Colonic mucosa (tissue), 4 donors: Measurements from ENCODE around the gene ZNF883. TPM values are rescaled to one million over a fixed set of nuclear protein-coding genes. Genes with fewer than 3 reads are reported as not detected.

Experiments used
- DNase-seq: peaks from one replicate; pipeline ENCODE4 v3.0.0-alpha.2; 2020
- H3K27ac ChIP-seq: fragments of 200-600 bp; one replicate; pipeline ENCODE4 v1.8.0; 2021
- H3K27me3 ChIP-seq: fragments of 200-600 bp; one replicate; pipeline ENCODE4 v1.8.0; 2021
- H3K36me3 ChIP-seq: fragments of 200-600 bp; one replicate; pipeline ENCODE4 v1.8.0; 2021
- H3K4me1 ChIP-seq: fragments of 200-600 bp; one replicate; pipeline ENCODE4 v1.8.0; 2021; ENCODE audit warnings: mild to moderate bottlenecking
- H3K4me3 ChIP-seq: fragments of 200-600 bp; one replicate; pipeline ENCODE4 v1.8.0; 2021
- H3K9ac ChIP-seq, 2 donors: one replicate each; pipeline ENCODE4 v1.7.0; 2013; ENCODE audit warnings: control low read depth in 2 of 2, low read depth in 2 of 2, low read length in 2 of 2
- H3K9me3 ChIP-seq: fragments of 200-600 bp; one replicate; pipeline ENCODE4 v1.8.0; 2021
- CTCF ChIP-seq: fragments of 200-600 bp; IDR thresholded peaks from one replicate; pipeline ENCODE4 v1.8.0; 2022; ENCODE audit warnings: antibody characterized with exemption, mild to moderate bottlenecking
- intact Hi-C: fragments of 100-400 bp; cut with DNase I; formaldehyde crosslinking; loops from one replicate; pipeline ENCODE4 v1.14.1; 2022
- total RNA-seq, 2 donors: library from RNA; stranded (reverse); fragmentation: NEBNext Ultra II Directional in 1 of 2; extraction: Animal tissue kit (Norgen Biotek cat#: 25700) in 1 of 2; gene quantifications; one replicate each; pipeline ENCODE4 v1.2.1, GENCODE V29; 2021
- donor health status: healthy.
- donor health status: DM: no; HTN: no; CAD: no.
- donor health status: DM: no; HTN: no; CAD: no.

Gene ZNF883
- total RNA-seq, 2 donors from 2014 or later = 0.27 to 0.42 TPM

DNA sequence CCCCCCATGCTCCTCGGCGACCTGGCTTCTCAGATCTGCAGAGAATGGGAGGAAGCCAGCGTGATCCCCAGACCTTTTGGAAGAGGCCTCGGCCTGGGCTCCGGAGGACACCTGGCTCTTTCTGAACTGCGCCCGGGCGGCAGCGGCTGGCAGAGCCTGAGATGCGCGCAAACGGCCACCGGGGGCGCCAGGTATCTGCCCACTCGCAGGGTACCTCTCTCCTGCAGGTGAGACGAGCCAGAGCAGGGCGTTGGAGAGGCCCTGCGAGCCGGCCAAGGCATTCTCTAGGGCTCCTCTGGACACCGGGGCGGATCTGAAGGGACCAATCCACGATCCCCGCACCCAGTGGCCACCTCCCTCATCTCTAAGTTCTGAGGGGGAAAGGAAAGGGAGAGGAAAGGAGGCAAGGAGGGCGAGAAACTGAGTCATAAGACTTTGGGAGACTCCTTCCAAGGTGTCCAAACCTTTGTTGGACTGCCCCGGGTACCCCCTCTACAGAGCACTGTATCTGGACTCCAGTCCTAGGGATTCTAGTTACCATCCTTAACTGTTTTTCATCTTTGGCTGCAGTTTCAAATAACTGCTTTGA lies 66.3 kb downstream of the ZNF883 start:
- Histone ChIP-seq H3K4me3 (no peak overlapping the region), H3K27ac (no peak overlapping the region), H3K9me3 (no peaks in the 10 kb centered on the region), H3K36me3 (no peaks in the 10 kb centered on the region), H3K27me3 (no peaks in the 10 kb centered on the region), H3K4me1 (no peaks in the 10 kb centered on the region), H3K9ac (no peak overlapping the region)
- TF ChIP-seq CTCF = no peak
- DNase-seq = peak; percentile 17
- intact Hi-C loops = no loop called here

GRCh38 chr9:112939418-112939817 lies 72.6 kb downstream of the ZNF883 start:
- no peaks in the 10 kb centered on the region for H3K4me1 ChIP-seq
- H3K27me3 ChIP-seq = no peaks in the 10 kb centered on the region
- intact Hi-C loops = loop anchor here (10.0 kb wide), 1 partner anchor 185 kb away; no protein-coding TSS in a partner anchor
- no peak overlapping the region for H3K4me3 ChIP-seq
- no peak overlapping the region for H3K9ac ChIP-seq
- no peaks in the 10 kb centered on the region for H3K9me3 ChIP-seq
- TF ChIP-seq CTCF = no peak
- H3K36me3 ChIP-seq = no peaks in the 10 kb centered on the region
- no peak overlapping the region for H3K27ac ChIP-seq
- DNase-seq = no peak

GRCh38 chr9:112933696-112934095 lies 78.3 kb downstream of the ZNF883 start:
- Histone ChIP-seq H3K9me3 (no peaks in the 10 kb centered on the region), H3K36me3 (no peaks in the 10 kb centered on the region), H3K9ac (no peak overlapping the region), H3K27ac (no peak overlapping the region), H3K4me3 (no peak overlapping the region), H3K4me1 (no peaks in the 10 kb centered on the region), H3K27me3 (no peaks in the 10 kb centered on the region)
- DNase-seq = no peak
- TF ChIP-seq CTCF = no peak
- intact Hi-C loops = loop anchor here (10.0 kb wide), 1 partner anchor 191 kb away; no protein-coding TSS in a partner anchor

- Histone ChIP-seq H3K36me3 (no peaks in the 10 kb centered on the region), H3K9me3 (no peaks in the 10 kb centered on the region), H3K9ac (no peak overlapping the region), H3K27me3 (no peaks in the 10 kb centered on the region), H3K4me1 (no peaks in the 10 kb centered on the region), H3K4me3 (no peak overlapping the region), H3K27ac (no peak overlapping the region)
- DNase-seq = no peak
- intact Hi-C loops = no loop called here
- peak; percentile 13 for TF ChIP-seq CTCF
Observed at GRCh38 chr9:112925058-112925641, 86.8 kb downstream of the ZNF883 start.

GRCh38 chr9:112921549-112921948 lies 90.4 kb downstream of the ZNF883 start:
- intact Hi-C loops = no loop called here
- Histone ChIP-seq H3K4me3 (no peak overlapping the region), H3K4me1 (no peaks in the 10 kb centered on the region), H3K36me3 (no peaks in the 10 kb centered on the region), H3K9ac (no peak overlapping the region), H3K27ac (no peak overlapping the region), H3K27me3 (no peaks in the 10 kb centered on the region), H3K9me3 (no peaks in the 10 kb centered on the region)
- no peak for DNase-seq
- TF ChIP-seq CTCF = peak; percentile 45
